Cardiac ventricle fibroblast (primary cell): ENCODE results near the gene HAUS6. TPM values are rescaled to one million over a fixed set of nuclear protein-coding genes. Genes with fewer than 3 reads are reported as not detected.

Experiments used
- total RNA-seq: library from RNA; depleted of rRNA; stranded (reverse); fragments of >200 nt; gene quantifications from 2 replicates; pipeline ENCODE4 v1.2.3, GENCODE V29; 2015

Gene HAUS6
- 6.1 and 13.6 TPM in 2 replicates for total RNA-seq

DNA sequence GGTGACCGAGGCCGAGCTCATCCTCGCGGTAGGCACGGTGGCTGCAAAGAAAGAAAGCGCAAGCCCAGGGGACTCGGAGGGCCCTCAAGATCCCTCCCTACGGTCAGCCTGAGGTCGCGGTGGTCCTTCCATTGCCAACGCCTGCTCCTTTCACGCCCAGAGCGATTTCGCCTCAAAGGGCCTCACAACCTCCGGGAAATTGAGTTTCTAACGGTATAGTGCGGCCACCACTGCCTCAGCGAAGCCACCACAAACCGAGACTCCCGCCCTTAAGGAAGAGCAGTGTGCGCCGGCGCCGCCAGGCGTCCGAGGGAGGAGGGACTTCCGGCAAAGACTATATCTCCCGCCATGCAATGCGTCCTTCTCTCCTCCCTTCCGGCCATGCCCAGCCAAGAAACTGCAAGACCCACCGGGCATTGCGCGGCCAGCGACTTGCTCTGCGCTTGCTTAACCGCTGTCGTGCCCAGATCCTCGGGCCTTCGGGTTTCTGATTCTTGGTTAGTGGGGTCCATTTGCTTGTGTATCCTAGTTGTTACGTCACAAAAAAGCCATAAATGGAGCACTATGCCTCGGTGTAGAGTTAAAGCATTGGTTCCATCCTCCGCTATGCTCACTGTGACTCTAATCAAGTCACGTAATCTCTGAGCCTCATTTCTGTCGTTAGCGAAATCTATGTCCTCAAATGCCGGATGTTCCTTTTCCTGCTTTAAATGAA lies at the start of gene HAUS6:
TSS of gene HAUS6 (minus strand) at position 274 of the 715 bp plus-strand sequence. CDS start at position 21, 253 bp downstream.

DNA sequence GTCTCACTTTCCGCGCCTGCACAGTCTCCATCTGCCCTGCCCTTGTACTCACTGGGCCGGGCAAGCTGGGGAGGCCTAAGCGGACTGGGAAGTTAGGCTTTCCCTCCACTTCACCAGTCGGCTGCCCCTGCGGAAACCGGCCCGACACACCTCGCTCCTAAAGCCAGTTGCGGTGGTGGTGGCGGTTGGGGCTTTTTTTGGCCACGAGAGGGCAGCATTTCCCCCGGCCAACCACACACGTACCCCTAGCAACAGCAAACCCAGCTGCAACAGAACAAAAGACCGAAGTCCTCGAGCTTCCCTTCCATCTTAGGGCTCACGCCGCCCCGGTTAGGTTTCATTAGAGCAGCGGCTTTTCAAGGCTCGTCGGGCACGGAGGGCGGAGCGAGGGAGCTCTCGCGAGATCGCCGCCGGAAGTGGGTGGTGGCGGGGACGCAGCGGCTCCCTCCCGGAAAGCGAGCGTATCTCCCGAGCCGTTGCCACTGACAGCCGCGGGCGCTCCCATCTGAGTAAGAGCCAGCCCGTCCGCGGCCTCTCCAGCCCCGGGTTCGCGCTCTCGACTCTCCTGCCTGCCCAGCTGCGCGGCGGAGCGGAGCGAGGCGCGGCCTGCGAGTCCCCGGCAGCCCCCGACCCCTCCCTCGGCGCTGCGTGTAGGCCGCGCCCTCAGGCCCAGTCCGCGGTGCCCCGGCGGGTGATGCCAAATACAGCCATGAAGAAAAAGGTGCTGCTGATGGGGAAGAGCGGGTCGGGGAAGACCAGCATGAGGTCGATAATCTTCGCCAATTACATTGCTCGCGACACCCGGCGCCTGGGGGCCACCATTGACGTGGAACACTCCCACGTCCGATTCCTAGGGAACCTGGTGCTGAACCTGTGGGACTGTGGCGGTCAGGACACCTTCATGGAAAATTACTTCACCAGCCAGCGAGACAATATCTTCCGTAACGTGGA lies 53.5 kb downstream of the HAUS6 start, which contains the start of gene RRAGA:
TSS of gene RRAGA (plus strand) at position 462 of the 951 bp plus-strand sequence. CDS start at position 695, 233 bp downstream.

DNA sequence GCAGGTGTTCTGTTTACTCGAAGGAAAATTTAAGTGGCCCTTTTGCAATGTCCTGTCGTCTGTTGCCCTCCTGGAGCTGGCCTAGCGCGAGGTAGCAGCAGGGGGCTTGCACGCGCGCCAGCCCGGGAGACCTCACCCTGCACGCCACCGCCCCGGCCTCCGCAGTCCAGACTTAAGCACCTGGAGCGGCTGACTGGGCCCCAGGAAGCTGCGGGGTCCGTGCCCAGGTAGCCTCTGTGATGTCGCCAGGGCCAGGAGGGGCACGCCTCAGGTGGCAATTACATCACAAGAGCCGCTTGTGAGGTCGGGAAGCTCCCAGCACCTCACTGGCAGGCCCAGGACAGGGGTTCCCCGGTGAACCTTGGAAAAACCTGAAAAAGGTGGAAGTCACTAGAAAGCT lies 69.7 kb downstream of the HAUS6 start, which contains the start of gene SAXO1:
TSS of gene SAXO1 (minus strand) at position 195 of the 400 bp plus-strand sequence. CDS start 301 bp downstream, outside the sequence.

Other genes starting within 250 kb of the HAUS6 start
- 0.20 and 3.6 TPM in 2 replicates for gene SAXO1, start 69.7 kb downstream of the HAUS6 start, total RNA-seq
- gene RRAGA, start 53.5 kb downstream of the HAUS6 start, total RNA-seq: 72.1 and 83.9 TPM in 2 replicates
- 390 and 404 TPM in 2 replicates for gene PLIN2, start 24.6 kb upstream of the HAUS6 start, total RNA-seq
- gene DENND4C, start 127.8 kb upstream of the HAUS6 start, total RNA-seq: 26.6 and 33.0 TPM in 2 replicates